NCI-H2171 (cell line): Measurements from ENCODE around the gene SRPK1.

Source experiments
- DNase-seq: peaks from one replicate; lab custom pipeline; 2025; lab: John Stamatoyannopoulos, UW

SRPK1 gene

GRCh38 chr6:35817515-35817914 is 103.4 kb downstream of the SRPK1 start:
- no peak for DNase-seq

DNA sequence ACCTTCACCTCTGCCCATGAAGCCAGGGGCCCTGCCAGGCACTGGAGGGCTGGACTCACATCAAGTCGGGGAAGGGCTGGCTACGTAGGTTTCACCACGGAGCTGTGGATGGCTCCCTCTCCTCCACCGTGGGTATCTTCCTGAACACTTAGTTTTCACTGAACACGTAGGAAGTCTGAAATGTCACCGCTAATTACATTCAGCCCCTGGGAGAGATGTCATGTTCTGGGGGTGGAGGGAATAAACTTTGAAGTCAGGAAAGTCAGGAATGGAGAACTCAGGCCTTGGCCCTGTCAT is 109.3 kb downstream of the SRPK1 start:
- DNase-seq: no peak

- peak; percentile 83 for DNase-seq
Measured at GRCh38 chr6:35810971-35811698, 109.8 kb downstream of the SRPK1 start.

DNA sequence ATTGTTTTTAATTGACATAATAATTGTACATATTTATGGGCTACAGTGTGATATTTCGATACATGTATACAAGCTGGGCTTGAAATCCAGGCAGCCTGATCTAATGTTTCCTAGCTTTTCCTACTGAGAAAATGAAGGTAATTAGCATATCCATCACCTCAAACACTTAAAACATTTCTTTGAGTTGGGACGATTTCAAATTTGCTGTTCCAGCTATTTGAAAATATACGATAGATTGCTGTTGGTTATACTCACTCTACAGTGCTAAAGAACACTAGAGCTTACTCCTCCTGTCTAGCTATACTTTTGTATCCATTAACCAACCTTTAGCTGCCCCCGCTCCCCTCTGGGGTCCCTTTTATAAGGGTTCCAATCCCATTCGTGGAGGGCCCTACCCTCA is 111.1 kb downstream of the SRPK1 start:
- no peak for DNase-seq

GRCh38 chr6:35808688-35809087 is 112.2 kb downstream of the SRPK1 start:
- peak; percentile 97 for DNase-seq

- DNase-seq: peak; percentile 21
Measured at GRCh38 chr6:35804996-35805736, 115.7 kb downstream of the SRPK1 start, which contains the start of gene LHFPL5. Gene LHFPL5 (plus strand): TSS chr6:35805352. CDS start chr6:35805671, 319 bp downstream.

DNA sequence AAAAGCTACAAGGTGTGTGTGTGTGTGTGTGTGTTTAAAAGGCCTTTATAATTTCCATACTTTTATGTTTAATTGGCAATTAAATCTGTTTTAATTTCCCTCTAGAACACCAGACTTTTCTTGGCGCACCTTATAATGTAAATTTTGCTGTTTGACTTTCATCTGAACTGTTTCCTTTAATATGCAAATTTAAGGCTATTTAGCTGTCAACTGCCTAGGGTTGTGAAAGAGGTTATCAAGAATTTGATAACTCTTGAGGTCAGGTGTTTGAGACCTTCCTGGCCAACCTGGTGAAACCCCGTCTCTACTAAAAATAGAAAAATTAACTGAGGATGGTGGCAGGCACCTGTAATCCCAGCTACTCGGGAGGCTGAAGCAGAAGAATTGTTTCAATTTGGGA is 119.8 kb downstream of the SRPK1 start:
- no peak for DNase-seq

GRCh38 chr6:35798706-35799105 is 122.2 kb downstream of the SRPK1 start:
- no peak for DNase-seq

GRCh38 chr6:35797837-35798526 is 122.9 kb downstream of the SRPK1 start:
- no peak for DNase-seq

GRCh38 chr6:35796236-35796635 is 124.7 kb downstream of the SRPK1 start:
- DNase-seq: no peak

DNA sequence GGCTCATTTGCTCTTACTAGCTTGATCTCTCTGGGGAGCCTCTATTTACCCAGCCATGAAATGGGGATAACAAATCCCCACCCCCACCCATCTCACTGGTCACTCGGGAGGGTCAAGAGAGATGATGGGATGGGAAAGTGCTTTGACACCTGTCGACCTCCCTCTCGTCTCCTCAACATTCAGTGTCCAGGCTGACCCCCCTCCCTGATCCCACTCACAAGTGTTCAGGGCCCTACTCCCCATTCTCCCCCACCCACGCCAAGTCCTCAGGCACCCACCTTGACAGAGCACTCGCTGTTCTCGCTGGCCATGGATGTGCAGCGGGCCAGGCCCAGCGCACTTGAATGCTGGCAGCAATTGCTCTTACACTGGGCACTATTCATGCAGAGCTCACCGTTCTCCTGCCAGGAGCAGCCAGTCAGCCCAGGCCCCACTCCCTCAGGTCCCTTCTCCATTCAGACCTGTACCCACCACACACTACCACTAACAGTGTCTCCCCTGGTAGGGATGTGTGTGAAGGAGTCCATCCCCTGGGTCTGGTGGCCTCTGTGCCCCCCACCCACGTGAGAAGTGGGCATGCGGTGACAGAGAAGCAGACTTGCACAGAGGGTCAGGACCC is 125.3 kb downstream of the SRPK1 start:
- no peak for DNase-seq

DNA sequence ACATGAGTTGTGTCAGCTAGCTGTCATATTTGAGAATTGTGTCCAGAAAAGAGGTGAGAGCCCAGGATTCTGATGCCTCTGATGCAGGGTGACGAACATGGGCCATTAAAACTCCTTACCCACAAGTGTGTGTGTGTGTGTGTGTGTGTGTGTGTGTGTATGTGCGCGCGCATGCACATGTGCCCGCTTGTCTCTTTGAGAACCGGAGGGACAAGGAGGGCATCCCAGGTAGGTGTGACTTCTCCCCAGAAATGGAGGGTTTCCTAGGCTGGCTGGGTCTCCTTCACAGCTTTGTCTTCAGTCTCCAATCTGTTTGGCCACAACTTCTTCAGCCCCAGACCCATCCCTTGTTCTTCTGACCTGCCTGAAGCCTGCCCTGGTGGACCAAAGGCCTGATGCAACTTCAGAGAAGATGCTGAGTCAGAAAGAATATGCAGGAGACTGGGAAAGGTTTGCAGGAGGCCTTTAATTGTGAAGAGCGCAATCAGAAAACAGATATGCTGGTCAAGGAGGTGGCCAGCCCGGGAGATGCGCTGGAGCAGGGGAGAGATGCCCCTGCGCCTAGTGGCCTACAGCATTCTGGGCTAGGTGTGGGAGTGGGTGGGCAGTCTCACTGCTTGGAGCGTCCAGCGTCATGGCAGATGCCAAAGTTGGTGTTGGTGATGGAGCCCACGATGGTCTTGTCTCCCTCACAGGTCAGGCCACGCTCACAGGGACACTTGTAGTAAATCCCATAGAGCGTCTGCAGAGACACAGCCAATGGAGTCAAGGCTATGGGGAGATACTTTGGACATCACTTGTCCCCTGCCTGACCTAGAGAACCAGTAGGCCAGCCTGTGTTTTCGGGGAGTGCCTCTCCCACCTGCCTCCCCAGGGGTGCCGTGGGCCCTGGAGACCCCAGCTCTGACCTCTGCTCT is 126.1 kb downstream of the SRPK1 start:
- no peak for DNase-seq

- no peak for DNase-seq
Measured at GRCh38 chr6:35790683-35791082, 130.2 kb downstream of the SRPK1 start.

GRCh38 chr6:35788423-35788982 is 132.4 kb downstream of the SRPK1 start:
- no peak for DNase-seq

GRCh38 chr6:35787266-35788218 is 133.4 kb downstream of the SRPK1 start:
- DNase-seq: no peak

DNA sequence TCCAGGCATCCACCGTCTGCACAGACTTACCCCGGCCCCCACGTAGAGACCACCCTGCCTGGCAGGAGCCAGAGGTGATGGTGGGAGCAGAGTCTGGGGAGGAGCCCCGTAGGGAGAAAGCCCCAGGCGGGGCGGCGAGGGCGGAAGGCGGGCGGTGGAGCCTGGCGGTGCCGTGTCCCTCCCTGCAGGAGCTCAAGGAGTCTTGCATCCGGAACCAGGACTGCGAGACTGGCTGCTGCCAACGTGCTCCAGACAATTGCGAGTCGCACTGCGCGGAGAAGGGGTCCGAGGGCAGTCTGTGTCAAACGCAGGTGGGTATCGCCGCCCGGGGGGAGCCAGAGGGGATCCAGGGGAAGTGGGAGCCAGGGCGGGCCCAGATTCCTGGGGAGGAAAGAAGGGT is 134.1 kb downstream of the SRPK1 start:
- no peak for DNase-seq

DNA sequence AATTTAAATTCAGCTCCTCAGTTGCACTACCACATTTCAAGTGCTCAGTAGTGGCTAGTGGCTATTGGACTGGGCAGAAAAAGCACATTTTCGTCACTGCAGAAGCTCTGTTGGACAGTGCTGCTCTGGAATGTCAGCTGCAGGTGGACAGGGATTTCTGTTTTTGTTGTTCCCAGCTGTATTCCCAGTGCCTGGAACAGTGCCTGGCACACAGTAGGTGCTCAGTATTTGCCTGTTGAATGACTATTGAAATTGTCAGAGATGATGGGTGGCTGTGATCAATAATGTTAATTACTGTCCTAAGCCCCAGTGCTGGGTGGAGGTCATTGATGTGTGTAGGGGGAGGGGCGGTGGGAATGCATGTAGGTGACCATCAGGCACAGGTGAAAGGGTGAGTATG is 134.6 kb downstream of the SRPK1 start:
- DNase-seq: no peak

GRCh38 chr6:35784200-35784599 is 136.7 kb downstream of the SRPK1 start:
- DNase-seq: no peak
